ENCODE data around the gene ATP9B.

DNA sequence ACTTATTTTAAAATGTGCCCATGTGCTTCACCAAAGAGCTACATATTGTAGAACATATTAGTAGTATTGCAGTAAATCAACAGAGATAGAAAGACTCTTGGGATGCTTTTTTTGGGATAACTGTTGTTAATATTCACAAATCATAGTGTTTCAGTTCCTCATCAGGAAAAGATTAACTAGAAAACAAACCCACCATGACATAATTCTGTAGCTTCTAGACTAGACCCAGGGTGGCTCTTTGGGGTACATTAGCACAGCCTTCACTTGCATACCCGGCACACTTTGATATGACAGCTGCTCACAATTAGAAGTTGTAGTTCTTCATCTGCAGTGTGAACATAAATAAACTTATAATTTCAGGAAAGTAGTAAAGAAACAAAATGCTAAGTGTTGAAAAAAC, 154.2 kb downstream of the ATP9B start:
- TF ChIP-seq CTCF (IDR thresholded peaks at IDR 0.05) (no peak), EZH2 (IDR thresholded peaks at IDR 0.05) (no peak), EZH2phosphoT487 (IDR thresholded peaks at IDR 0.05) (no peak)
